ENCODE data around the gene PHKB.
A peak's percentile ranks its signal among the peaks of the same experiment; 100 is the strongest.

Gene PHKB

GRCh38 chr16:47697826-47698225 lies 236.7 kb downstream of the PHKB start:
- DNase-seq: no peak

- DNase-seq: no peak
Observed at GRCh38 chr16:47699106-47699505, 238.0 kb downstream of the PHKB start.

GRCh38 chr16:47700857-47701587 lies 239.9 kb downstream of the PHKB start:
- no peak for DNase-seq

GRCh38 chr16:47705266-47705665 lies 244.1 kb downstream of the PHKB start:
- no peak for DNase-seq

GRCh38 chr16:47711809-47712208 lies 250.7 kb downstream of the PHKB start:
- DNase-seq: no peak

- no peak for DNase-seq
Observed at GRCh38 chr16:47712276-47713224, 251.4 kb downstream of the PHKB start.

- DNase-seq: peak in 1 of 2 experiments; percentile 21
Observed at GRCh38 chr16:47713225-47713595, 252.1 kb downstream of the PHKB start.

- DNase-seq: no peak
Observed at GRCh38 chr16:47715442-47716083, 254.4 kb downstream of the PHKB start.

GRCh38 chr16:47716571-47716970 lies 255.4 kb downstream of the PHKB start:
- no peak for DNase-seq

- DNase-seq: no peak
Observed at GRCh38 chr16:47719713-47720112, 258.6 kb downstream of the PHKB start.

GRCh38 chr16:47721006-47721637 lies 260.0 kb downstream of the PHKB start:
- DNase-seq: no peak

GRCh38 chr16:47722046-47722445 lies 260.9 kb downstream of the PHKB start:
- no peak for DNase-seq

- no peak for DNase-seq
Observed at GRCh38 chr16:47724115-47724785, 263.1 kb downstream of the PHKB start.

GRCh38 chr16:47725188-47725695 lies 264.1 kb downstream of the PHKB start:
- DNase-seq: no peak

- DNase-seq: no peak
Observed at GRCh38 chr16:47726031-47726675, 265.0 kb downstream of the PHKB start.

GRCh38 chr16:47727131-47727530 lies 266.0 kb downstream of the PHKB start:
- DNase-seq: no peak

- DNase-seq: no peak
Observed at GRCh38 chr16:47728205-47728604, 267.1 kb downstream of the PHKB start.

GRCh38 chr16:47729701-47730100 lies 268.6 kb downstream of the PHKB start:
- no peak for DNase-seq

- DNase-seq: no peak
Observed at GRCh38 chr16:47731252-47731651, 270.1 kb downstream of the PHKB start.

GRCh38 chr16:47732122-47732521 lies 271.0 kb downstream of the PHKB start:
- DNase-seq: no peak

- DNase-seq: peak in 1 of 2 experiments; percentile 24
Observed at GRCh38 chr16:47732523-47733111, 271.5 kb downstream of the PHKB start.
